Fibroblast of peridontal ligament (primary cell): ENCODE data around the gene FCGBP.
"Not testable (repeated sequence)": the region's sequence is repeated elsewhere in the genome, so short reads cannot be mapped to it uniquely, and the experiment has no call there.

Experiments
- DNase-seq: peaks from one replicate; pipeline ENCODE4 v3.0.0-alpha.2; 2010; ENCODE audit errors: extremely low read depth

The FCGBP gene

DNA sequence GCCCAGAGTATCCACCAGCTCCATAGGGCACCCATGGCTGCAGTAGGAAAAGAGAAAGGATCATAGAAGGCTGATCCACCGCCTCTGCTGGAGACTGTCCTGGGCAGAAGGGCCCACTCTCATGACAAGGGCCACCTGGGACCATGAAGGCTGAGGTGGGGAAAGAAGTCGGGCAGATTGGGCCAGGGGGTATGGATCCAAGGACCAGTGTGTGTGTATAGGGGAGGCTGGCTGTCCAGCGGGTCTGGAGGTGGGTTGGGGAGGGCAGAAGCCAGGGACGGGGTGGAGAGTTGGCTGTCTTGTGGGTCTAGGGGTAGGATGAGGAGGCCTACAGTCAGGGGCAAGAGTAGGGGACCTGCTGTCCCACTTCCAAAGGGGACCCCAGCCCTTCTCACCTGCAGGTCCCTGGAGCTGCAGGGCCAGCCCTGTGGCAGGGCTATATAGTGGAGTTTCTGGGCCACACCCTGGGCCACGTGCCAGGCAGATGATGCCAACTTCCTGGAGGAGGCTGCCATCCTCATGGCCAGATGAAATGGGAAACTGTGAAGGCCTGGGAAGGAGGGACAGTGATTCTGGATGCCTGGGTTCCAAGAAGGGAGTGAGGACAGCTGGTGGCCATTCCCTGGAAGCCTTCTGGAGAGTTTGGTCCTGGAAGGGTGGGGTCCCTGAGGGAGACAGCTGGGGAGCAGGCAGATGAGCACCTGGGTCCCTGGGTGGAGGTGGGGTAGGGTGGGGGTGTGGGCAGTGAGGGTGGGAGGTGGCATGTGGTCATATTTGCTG, at the start of gene FCGBP:
TSS of gene FCGBP (minus strand) at position 51 of the 780 bp plus-strand sequence.
- DNase-seq = no peak

- no peak for DNase-seq
These were observed 49.4 kb upstream of the FCGBP start for GRCh38 chr19:39983695-39984300.

GRCh38 chr19:39982883-39983282, 48.4 kb upstream of the FCGBP start:
- no peak for DNase-seq

- DNase-seq = no peak
These were observed 40.1 kb upstream of the FCGBP start for GRCh38 chr19:39974377-39975155.

- no peak for DNase-seq
These were observed 37.1 kb upstream of the FCGBP start for GRCh38 chr19:39971380-39972035.

GRCh38 chr19:39970675-39971379, 36.4 kb upstream of the FCGBP start, which contains the start of gene PSMC4:
TSS of gene PSMC4 (plus strand) at chr19:39971165. CDS start at chr19:39971203, 38 bp downstream.
- peak; percentile 99 for DNase-seq

- DNase-seq = peak; percentile 47
These were observed 35.9 kb upstream of the FCGBP start for GRCh38 chr19:39970425-39970674.

- DNase-seq = no peak
These were observed 35.4 kb upstream of the FCGBP start for GRCh38 chr19:39969681-39970424.

GRCh38 chr19:39969266-39969665, 34.8 kb upstream of the FCGBP start:
- peak; percentile 13 for DNase-seq

GRCh38 chr19:39968789-39969188, 34.4 kb upstream of the FCGBP start:
- no peak for DNase-seq

GRCh38 chr19:39967561-39967960, 33.1 kb upstream of the FCGBP start:
- no peak for DNase-seq

- no peak for DNase-seq
These were observed 32.2 kb upstream of the FCGBP start for GRCh38 chr19:39966617-39967016.

GRCh38 chr19:39963898-39964297, 29.5 kb upstream of the FCGBP start:
- DNase-seq = no peak

GRCh38 chr19:39959407-39959806, 25.0 kb upstream of the FCGBP start:
- not testable (repeated sequence) for DNase-seq

- DNase-seq = not testable (repeated sequence)
These were observed 24.5 kb upstream of the FCGBP start for GRCh38 chr19:39958942-39959341.

DNA sequence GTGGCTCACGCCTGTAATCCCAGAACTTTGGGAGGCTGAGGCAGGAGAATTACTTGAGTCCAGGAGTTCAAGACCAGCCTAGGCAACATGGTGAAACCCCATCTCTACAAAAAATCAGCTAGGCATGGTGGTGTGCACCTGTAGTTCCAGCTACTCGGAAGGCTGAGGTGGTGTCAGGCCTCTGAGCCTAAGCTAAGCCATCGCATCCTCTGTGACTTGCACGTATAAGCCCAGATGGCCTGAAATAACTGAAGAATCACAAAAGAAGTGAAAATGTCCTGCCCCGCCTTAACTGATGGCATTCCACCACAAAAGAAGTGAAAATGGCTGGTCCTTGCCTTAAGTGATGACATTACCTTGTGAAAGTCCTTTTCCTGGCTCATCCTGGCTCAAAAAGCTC, 23.5 kb upstream of the FCGBP start:
- not testable (repeated sequence) for DNase-seq

DNA sequence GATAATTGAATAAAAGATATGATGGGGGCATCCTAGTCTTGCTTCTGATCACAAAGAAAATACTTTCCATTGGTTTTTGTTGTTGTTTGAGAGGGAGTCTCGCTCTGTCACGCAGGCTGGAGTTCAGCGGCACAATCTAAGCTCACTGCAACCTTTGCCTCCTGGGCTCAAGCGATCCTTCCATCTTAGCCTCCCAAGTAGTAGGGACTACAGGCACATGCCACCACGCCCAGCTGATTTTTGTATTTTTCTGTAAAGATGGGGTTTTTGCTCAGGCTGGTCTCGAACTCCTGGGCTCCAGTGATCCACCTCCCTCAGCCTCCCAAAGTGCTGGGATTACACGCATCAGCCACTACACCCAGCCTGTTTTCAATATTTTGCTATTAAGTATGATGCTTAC, 19.5 kb upstream of the FCGBP start:
- DNase-seq = no peak

GRCh38 chr19:39951686-39952085, 17.3 kb upstream of the FCGBP start:
- peak; percentile 19 for DNase-seq

- no peak for DNase-seq
These were observed 16.7 kb upstream of the FCGBP start for GRCh38 chr19:39951065-39951650.

DNA sequence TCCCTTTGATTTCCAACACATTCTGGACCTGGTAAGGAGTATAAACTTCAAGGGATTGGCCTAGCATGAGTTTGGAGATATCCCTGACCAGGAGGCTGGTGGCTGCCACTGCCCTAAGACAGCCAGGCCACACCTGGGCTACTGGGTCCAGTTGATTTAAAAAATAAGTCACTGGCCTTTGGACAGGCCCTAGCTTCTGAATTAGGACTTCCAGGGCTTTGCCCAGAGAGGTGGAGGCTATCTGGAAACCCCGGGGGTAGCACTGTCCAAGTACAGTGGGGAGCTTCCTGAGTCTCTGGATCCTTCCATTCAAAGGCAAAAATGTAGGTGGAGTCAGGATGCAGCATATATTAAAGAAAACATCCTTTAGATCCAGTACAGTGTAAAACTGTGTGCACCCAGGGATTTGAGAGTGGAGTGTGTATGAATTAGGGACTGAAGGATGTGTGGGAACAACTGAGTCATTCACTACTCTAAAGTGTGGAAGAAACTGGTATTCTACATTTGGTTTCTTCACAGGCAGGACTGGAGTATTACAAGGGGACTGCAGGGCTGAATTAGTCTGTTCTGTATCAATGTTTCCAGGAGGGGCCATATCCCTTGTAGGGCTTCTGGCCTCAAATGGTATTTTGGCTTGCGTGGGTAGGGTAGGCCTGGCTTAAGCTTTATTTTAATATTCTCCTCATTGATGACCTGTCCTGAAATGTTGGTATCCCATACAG, 14.8 kb upstream of the FCGBP start:
- no peak for DNase-seq
